Left lobe of liver (tissue), 2 donors: ENCODE measurements around the gene CD4. TPM values are rescaled to one million over a fixed set of nuclear protein-coding genes. Genes with fewer than 3 reads are reported as not detected.
A peak's percentile ranks its signal among the peaks of the same experiment; 100 is the strongest.

ENCODE experiments used
- ATAC-seq: fragments of 200-7000 bp; cut with Tn5 transposase; one replicate; pipeline ENCODE4 v1.9.1; 2020; ENCODE audit warnings: mild to moderate bottlenecking, moderate library complexity
- DNase-seq: peaks from one replicate; pipeline ENCODE4 v3.0.0-alpha.2; 2020; ENCODE audit warnings: low spot score
- total RNA-seq: library from RNA; stranded (reverse); gene quantifications from one replicate; pipeline ENCODE4 v1.2.1, GENCODE V29; 2021
- donor health status: DM: no; HTN: no; CAD: no; lungs with moderate emphysema.
- donor health status: DM: no; HTN: yes; CAD: no.

Gene CD4
- total RNA-seq, 1 donor from 2014 or later = 22.7 TPM

DNA sequence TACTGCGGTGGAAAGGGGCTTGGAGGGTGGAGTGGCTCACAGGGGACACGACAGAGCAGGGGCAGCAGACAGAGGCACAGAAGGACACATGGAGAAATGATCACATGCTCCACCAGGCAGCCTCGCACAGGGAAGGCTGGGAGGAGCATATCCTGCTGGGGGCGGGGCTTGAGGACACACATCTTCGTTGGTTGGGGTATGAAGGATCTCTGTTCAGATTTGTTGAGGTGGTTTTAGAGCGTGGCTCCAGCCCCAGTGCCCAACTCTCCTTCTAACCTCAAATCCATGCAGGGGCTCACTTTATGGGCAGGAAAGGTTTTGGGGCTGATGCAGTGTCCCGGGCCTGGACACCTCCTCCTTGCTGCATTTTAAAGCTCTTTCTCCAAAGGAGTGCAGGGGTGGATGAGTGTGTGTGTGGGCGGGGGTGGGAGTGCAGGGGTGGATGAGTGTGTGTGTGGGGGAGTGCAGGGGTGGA is 38.1 kb downstream of the CD4 start:
- ATAC-seq = peak; percentile 58
- DNase-seq = peak; percentile 64

- DNase-seq (no peak), ATAC-seq (peak; percentile 45)
Observed at GRCh38 chr12:6827982-6828780, 38.9 kb downstream of the CD4 start, which contains the start of gene P3H3. P3H3 (plus strand) TSS chr12:6828407; CDS start chr12:6828441, 34 bp downstream.

DNA sequence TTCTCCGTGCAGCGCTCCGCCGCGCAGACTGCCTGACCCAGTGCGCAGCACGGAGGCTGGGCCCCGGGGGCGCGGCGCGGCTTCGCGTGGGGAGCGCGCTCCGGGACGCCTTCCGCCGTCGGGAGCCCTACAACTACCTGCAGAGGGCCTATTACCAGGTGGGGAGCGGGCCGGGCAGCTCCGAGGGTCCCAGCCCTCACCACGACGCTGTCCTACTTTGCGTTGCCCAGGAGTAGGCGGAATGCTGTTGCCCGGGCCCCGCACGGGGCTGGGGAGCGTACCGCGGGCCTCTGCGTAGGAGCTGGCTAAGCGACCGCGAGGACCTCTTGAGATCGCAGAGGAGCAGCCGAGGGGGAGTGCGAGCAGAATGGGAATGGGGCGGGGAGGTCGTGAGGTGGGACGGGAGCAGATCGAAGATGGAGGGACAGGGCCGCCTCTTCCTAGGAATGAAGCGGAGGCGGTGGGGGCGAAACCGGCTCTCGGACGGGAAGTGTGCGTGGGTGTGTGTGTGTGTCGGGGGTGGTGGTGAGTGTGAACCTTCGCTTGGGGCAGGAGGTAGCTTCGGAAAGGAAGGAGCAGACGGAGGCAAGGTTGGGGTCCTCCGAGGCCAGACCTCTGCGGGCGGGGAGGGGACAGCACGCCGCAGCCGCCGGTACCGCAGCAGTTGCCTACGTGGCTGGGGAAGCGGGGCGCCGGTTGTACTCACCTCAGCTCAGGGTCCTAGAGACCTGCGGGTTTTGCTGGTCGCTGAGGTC is 39.6 kb downstream of the CD4 start:
- no peak for DNase-seq
- no peak for ATAC-seq

- DNase-seq = no peak
- no peak for ATAC-seq
Observed at GRCh38 chr12:6829536-6830220, 40.4 kb downstream of the CD4 start.

GRCh38 chr12:6830286-6830890 is 41.1 kb downstream of the CD4 start:
- DNase-seq (no peak), ATAC-seq (no peak)

GRCh38 chr12:6830999-6831398 is 41.7 kb downstream of the CD4 start:
- DNase-seq = no peak
- no peak for ATAC-seq

DNA sequence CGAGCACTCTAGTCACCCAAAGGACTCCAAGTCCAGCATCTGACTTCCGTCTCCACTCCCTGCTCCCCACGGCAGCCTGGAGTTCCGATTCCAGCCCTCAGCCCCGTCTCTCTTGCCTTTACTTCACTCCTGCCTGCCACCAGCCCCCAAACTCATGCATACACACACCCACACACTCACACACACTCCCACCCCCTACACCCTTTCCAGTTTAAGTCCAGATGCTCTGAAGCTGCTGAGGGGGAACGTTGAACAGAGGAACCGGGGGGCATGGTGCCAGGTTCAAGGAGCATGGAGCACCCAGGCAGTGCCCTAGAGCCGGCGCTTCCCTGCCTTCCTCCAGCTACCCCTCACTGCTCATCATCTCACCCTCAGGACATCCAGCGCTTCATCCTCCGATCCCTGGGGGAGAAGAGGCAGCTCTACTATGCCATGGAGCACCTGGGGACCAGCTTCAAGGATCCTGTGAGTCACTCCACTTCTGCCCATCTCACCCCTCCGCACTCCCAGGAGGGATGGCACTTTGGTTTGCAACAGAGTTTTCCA is 42.2 kb downstream of the CD4 start:
- DNase-seq = no peak
- no peak for ATAC-seq

DNA sequence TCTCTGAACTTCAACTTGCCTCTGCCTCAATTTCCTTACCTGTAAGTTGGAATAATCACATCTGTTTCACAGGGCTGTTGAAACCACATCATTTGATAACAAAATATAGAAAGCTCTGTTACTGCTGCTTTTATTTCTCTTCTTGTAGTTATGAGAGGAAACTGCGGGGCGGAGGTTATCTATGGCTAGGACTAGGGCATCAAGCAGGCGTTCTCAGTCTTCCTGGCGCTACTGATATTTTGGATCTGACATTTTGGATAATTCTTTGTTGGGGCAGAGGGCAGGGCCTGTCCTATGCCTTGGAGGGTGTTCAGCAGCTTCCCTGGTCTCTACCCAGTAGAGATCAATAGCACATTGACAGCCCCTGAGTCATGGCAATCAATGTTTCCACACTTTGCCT is 42.8 kb downstream of the CD4 start:
- DNase-seq = no peak
- no peak for ATAC-seq

GRCh38 chr12:6833189-6833890 is 44.0 kb downstream of the CD4 start:
- ATAC-seq (no peak), DNase-seq (no peak)

DNA sequence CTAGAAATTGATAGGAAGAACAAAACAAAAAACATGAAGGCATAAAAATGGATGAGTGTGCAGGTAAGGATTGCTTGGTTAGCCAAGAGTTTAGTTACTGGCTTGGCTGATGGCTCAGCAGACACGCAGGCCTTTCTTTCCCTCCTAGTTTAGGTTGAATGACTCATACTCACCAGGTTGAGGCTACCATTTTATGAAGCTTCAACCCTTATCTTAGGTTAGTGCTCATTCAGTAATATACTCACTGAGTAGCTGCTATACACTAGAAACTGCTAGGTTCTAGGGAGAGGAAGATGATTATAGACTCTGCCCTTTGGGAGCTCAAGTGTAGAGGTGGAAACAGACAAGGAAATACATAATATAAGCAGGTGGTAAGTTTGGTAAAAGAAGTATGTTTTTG is 44.9 kb downstream of the CD4 start:
- DNase-seq = no peak

GRCh38 chr12:6834873-6835272 is 45.5 kb downstream of the CD4 start:
- DNase-seq (no peak), ATAC-seq (no peak)

More for the DNA sequence above, 44.9 kb downstream of the CD4 start:
- ATAC-seq = no peak

GRCh38 chr12:6836851-6837250 is 47.5 kb downstream of the CD4 start:
- ATAC-seq (no peak), DNase-seq (no peak)

- DNase-seq = no peak
- no peak for ATAC-seq
Observed at GRCh38 chr12:6837370-6838060, 48.2 kb downstream of the CD4 start.

GRCh38 chr12:6838854-6839253 is 49.5 kb downstream of the CD4 start:
- DNase-seq = no peak
- ATAC-seq = no peak

GRCh38 chr12:6839482-6840201 is 50.3 kb downstream of the CD4 start:
- no peak for ATAC-seq

DNA sequence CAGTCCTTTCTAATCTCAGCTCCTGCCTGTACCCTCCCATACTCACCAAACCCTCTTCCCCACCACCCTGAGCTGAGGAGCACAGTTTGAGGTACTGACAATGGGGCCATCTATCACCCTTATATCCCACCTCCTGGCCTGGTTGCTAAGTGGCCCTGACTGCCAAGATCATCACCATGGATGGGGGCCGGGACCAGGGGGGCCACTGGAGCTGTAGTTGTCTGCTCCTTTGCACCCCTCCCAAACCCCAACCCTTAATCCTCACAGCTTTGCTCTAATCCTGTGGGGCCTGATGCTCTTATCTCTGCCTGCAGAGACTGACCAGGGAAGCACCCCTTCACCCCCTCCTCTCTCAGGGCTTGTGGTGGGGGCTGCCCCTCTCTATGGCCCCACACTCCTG is 51.0 kb downstream of the CD4 start:
- DNase-seq = no peak
- ATAC-seq = no peak

More at GRCh38 chr12:6839482-6840201, 50.3 kb downstream of the CD4 start:
- DNase-seq = no peak

DNA sequence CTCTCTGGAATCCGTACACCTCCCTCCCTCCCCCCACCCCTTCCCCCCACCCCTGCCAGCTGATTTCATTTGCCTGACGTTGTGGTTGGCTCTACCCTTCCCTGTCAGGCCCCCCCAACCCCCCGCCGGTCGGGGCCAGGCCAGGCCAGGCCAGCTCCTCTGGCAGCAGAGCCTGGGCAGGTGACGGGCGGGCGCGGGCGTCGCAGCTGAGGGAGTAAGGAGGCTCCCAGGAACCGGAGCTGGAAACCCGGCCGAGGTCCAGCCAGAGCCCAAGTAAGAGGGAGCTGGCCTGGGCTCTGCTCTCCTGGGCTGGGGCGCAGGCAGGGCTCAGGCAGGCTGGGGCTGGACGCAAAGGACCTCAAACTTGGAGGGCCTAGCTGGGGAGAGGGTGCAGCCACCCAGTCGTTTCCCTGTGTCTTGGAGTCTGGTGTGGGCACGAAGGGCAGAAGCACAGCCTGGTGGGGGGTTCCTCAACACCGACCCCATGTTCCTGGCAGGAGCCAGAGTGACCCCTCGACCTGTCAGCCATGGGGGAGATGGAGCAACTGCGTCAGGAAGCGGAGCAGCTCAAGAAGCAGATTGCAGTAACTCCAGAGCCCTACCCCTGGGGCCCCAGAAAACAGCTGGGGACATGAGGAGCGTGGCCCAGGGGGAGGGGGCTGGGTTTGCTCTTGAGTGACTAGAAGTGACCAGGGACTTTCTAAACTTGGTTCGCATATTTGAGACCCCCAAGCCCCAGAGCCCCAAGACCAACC is 51.6 kb downstream of the CD4 start, which contains the start of gene GNB3:
TSS of gene GNB3 (plus strand) at position 165 of the 755 bp plus-strand sequence. CDS start at position 528, 363 bp downstream.
- DNase-seq (no peak), ATAC-seq (no peak)

DNA sequence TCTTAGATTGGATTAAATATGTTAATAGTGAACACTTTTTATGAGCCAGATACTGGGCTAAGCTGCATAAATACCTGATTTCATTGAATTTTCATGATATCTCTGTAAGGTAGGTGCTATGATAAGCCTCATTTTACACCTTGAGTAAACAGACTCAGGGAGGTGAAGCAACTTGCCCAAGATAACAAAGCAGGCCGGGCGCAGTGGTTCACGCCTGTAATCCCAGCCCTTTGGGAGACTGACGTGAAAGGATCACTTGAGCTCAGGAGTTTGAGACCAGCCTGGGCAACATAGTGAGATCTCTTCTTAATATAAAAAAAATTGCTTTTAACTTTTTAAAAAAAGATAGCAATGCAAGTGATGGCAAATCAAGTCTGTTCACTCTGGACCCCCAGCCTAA is 52.7 kb downstream of the CD4 start:
- no peak for ATAC-seq
- DNase-seq = no peak
